CD4-positive, CD25-positive, alpha-beta regulatory T cell (primary cell): ENCODE results near the gene AGAP1. TPM values are rescaled to one million over a fixed set of nuclear protein-coding genes. Genes with fewer than 3 reads are reported as not detected.

Source experiments
- ATAC-seq, 2 donors: fragments of 150-1000 bp; cut with Tn5 transposase; one replicate each; pipeline ENCODE4 v1.10.0; 2021; ENCODE audit warnings: low read depth in 2 of 2, moderate number of reproducible peaks in 2 of 2, moderate library complexity in 1 of 2
- DNase-seq, 3 donors: peaks; one replicate each; pipeline versions ENCODE4 v3.0.0 to v3.0.0-alpha.2; 2012 to 2022; ENCODE audit warnings: mixed read lengths in 1 of 3
- H3K27ac ChIP-seq: one replicate; pipeline ENCODE4 v1.7.0; 2013; ENCODE audit warnings: mild to moderate bottlenecking, low read length; ENCODE audit not compliant: insufficient read depth, poor library complexity, severe bottlenecking
- H3K27me3 ChIP-seq: one replicate; pipeline ENCODE4 v1.7.0; 2013; ENCODE audit warnings: low read length; ENCODE audit not compliant: control insufficient read depth, insufficient read depth
- H3K36me3 ChIP-seq: one replicate; pipeline ENCODE4 v1.7.0; 2013; ENCODE audit warnings: mild to moderate bottlenecking, low read length, moderate library complexity; ENCODE audit not compliant: control insufficient read depth, insufficient read depth
- H3K4me1 ChIP-seq: 2 replicates; pipeline ENCODE4 v1.7.0; 2013; ENCODE audit warnings: mild to moderate bottlenecking, low read length; ENCODE audit not compliant: insufficient read depth, control insufficient read depth, poor library complexity, severe bottlenecking
- H3K4me3 ChIP-seq: one replicate; pipeline ENCODE4 v1.7.0; 2013; ENCODE audit warnings: low read depth, mild to moderate bottlenecking, low read length, moderate library complexity
- H3K9me3 ChIP-seq, 2 experiments: 1 replicate in 1 of 2; 2 replicates in 1 of 2; pipeline ENCODE4 v1.7.0; 2013; ENCODE audit warnings: low read length in 2 of 2, mild to moderate bottlenecking in 1 of 2, moderate library complexity in 1 of 2; ENCODE audit not compliant: control insufficient read depth in 2 of 2
- H3K27ac Mint-ChIP-seq, 3 donors: one replicate each; pipeline ENCODE4 v1.8.0; 2020 to 2022; ENCODE audit warnings: mild to moderate bottlenecking in 3 of 3, mixed read lengths in 3 of 3, moderate library complexity in 2 of 3
- H3K27me3 Mint-ChIP-seq: one replicate; pipeline ENCODE4 v1.8.0; 2022; ENCODE audit warnings: mild to moderate bottlenecking, mixed read lengths
- H3K36me3 Mint-ChIP-seq: one replicate; pipeline ENCODE4 v1.8.0; 2020; ENCODE audit warnings: mixed read lengths
- H3K4me1 Mint-ChIP-seq, 4 donors: one replicate each; pipeline ENCODE4 v1.8.0; 2020 to 2022; ENCODE audit warnings: mixed read lengths in 4 of 4, mild to moderate bottlenecking in 1 of 4
- H3K4me3 Mint-ChIP-seq, 4 donors: one replicate each; pipeline ENCODE4 v1.8.0; 2020 to 2022; ENCODE audit warnings: mild to moderate bottlenecking in 4 of 4, mixed read lengths in 4 of 4, moderate library complexity in 3 of 4
- H3K9me3 Mint-ChIP-seq, 7 donors: one replicate each; pipeline ENCODE4 v1.8.0; 2020 to 2022; ENCODE audit warnings: mixed read lengths in 7 of 7, mild to moderate bottlenecking in 3 of 7, moderate library complexity in 2 of 7
- polyA plus RNA-seq, 4 donors: library from polyadenylated mRNA; unstranded; fragments of 300-500 nt; fragmentation: Illumina TruSeq; gene quantifications; one replicate each; pipeline ENCODE4 v1.2.3, GENCODE V29; 2021
- total RNA-seq: library from RNA; stranded (reverse); gene quantifications from one replicate; pipeline ENCODE4 v1.2.3, GENCODE V29; 2022

Gene AGAP1
- total and polyA plus RNA-seq, 5 donors from 2014 or later, result 0.99 TPM; not detected in 4

- Mint-ChIP-seq H3K27me3 (no peaks in the 10 kb centered on the region), H3K27ac (no peak overlapping the region), H3K36me3 (no peaks in the 10 kb centered on the region), H3K9me3 (no peaks in the 10 kb centered on the region), H3K4me1 (no peaks in the 10 kb centered on the region), H3K4me3 (no peak overlapping the region)
- DNase-seq (no peak), ATAC-seq (no peak)
- no peak overlapping the region for H3K27ac ChIP-seq
- H3K4me1 ChIP-seq, result no peaks in the 10 kb centered on the region
- H3K36me3 ChIP-seq, result no peaks in the 10 kb centered on the region
- H3K27me3 ChIP-seq, result no peaks in the 10 kb centered on the region
- no peak overlapping the region for H3K4me3 ChIP-seq
- H3K9me3 ChIP-seq, result no peaks in the 10 kb centered on the region
Measured at GRCh38 chr2:235727174-235727573, 233.3 kb downstream of the AGAP1 start.

DNA sequence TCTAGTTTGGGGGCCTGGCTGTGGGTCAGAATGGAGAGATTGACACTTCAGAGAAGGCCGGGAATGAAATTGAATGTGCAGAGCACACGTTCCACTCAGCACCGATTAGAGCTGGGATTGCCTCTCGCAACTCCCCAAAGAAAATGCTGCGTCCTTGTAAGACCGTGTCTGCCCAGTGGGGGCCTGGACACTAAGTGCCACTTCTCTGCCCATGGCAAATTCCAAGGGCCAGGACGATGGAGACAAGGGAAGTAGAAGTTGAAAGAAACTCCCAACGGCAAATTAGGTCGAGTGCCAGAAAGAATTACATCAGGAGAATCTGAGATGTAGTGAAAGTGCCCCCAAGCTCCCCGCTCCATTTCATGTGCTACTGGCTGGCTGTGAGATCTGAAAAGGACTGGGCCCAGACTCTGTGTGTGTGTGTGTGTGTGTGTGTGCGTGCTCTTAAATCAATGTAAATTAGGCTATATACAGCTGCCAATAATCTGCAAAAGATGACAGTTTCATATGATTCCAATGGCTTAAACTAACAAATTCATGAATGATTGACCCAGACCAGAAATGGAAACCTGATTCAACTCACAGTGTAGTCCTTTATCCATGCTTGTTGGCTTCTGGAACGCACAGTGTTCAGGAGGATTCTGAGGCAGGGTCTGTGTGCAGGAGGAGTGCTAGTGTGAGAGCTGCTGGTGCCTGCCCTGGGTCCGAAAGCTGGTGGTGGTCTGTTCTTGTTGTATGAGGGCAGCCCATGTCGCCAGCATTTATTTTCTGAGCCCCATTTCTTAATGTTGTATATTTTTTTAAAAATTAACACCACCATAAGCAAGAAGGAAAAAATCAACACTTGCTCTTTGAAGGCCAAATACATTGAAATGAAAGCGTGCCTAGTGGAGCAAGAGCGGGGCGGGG is 234.3 kb downstream of the AGAP1 start:
- no peak for ATAC-seq

GRCh38 chr2:235728800-235729556 is 235.1 kb downstream of the AGAP1 start:
- Mint-ChIP-seq H3K27ac (no peak overlapping the region), H3K9me3 (no peaks in the 10 kb centered on the region), H3K27me3 (peaks cover 4% of the 10 kb centered on the region), H3K36me3 (no peaks in the 10 kb centered on the region), H3K4me1 (no peaks in the 10 kb centered on the region), H3K4me3 (no peak overlapping the region)
- H3K9me3 ChIP-seq, result no peaks in the 10 kb centered on the region
- H3K27ac ChIP-seq, result no peak overlapping the region
- no peak overlapping the region for H3K4me3 ChIP-seq
- H3K27me3 ChIP-seq, result no peaks in the 10 kb centered on the region
- DNase-seq (no peak), ATAC-seq (no peak)
- H3K36me3 ChIP-seq, result no peaks in the 10 kb centered on the region
- no peaks in the 10 kb centered on the region for H3K4me1 ChIP-seq

More for the DNA sequence above, 234.3 kb downstream of the AGAP1 start:
- Histone ChIP-seq H3K27ac (no peak overlapping the region), H3K4me1 (no peaks in the 10 kb centered on the region), H3K36me3 (no peaks in the 10 kb centered on the region), H3K9me3 (no peaks in the 10 kb centered on the region), H3K27me3 (no peaks in the 10 kb centered on the region), H3K4me3 (no peak overlapping the region)
- H3K4me1 Mint-ChIP-seq, result no peaks in the 10 kb centered on the region
- H3K27ac Mint-ChIP-seq, result no peak overlapping the region
- DNase-seq, result no peak
- H3K36me3 Mint-ChIP-seq, result no peaks in the 10 kb centered on the region
- no peaks in the 10 kb centered on the region for H3K9me3 Mint-ChIP-seq
- H3K27me3 Mint-ChIP-seq, result peaks cover 4% of the 10 kb centered on the region
- no peak overlapping the region for H3K4me3 Mint-ChIP-seq

GRCh38 chr2:235729557-235729947 is 235.7 kb downstream of the AGAP1 start:
- no peaks in the 10 kb centered on the region for H3K36me3 ChIP-seq

DNA sequence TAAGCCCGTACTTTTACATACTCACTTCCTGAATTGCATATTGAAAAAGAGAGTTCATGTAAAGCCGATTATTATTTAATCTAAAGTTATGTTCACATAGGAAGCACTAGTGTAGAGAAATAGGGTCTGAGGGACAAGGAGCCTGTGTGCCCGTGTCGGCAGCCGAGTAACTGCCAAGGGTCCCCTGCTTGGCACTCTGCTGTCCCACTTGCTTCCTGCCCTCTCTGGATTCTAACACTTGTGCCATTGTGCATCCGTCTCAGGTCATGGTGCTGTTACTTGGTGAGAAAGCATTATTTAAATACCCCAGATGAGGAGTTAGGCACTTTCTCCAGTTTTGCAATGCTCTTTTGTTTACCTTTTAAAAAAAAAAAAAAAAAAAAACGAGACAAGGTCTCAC is 236.3 kb downstream of the AGAP1 start:
- Histone ChIP-seq H3K27me3 (no peaks in the 10 kb centered on the region), H3K36me3 (no peaks in the 10 kb centered on the region), H3K9me3 (no peaks in the 10 kb centered on the region), H3K4me3 (no peak overlapping the region), H3K4me1 (no peaks in the 10 kb centered on the region), H3K27ac (no peak overlapping the region)
- H3K4me1 Mint-ChIP-seq, result no peaks in the 10 kb centered on the region
- DNase-seq, result no peak
- no peak overlapping the region for H3K4me3 Mint-ChIP-seq
- no peaks in the 10 kb centered on the region for H3K9me3 Mint-ChIP-seq
- H3K36me3 Mint-ChIP-seq, result no peaks in the 10 kb centered on the region
- no peak for ATAC-seq
- H3K27ac Mint-ChIP-seq, result no peak overlapping the region
- peaks cover 4% of the 10 kb centered on the region for H3K27me3 Mint-ChIP-seq

More at GRCh38 chr2:235729557-235729947, 235.7 kb downstream of the AGAP1 start:
- Mint-ChIP-seq H3K36me3 (no peaks in the 10 kb centered on the region), H3K4me1 (no peaks in the 10 kb centered on the region), H3K27me3 (peaks cover 4% of the 10 kb centered on the region), H3K4me3 (no peak overlapping the region), H3K27ac (no peak overlapping the region), H3K9me3 (no peaks in the 10 kb centered on the region)
- ATAC-seq (no peak), DNase-seq (no peak)
- no peaks in the 10 kb centered on the region for H3K9me3 ChIP-seq
- H3K27me3 ChIP-seq, result no peaks in the 10 kb centered on the region
- no peak overlapping the region for H3K4me3 ChIP-seq
- H3K4me1 ChIP-seq, result no peaks in the 10 kb centered on the region
- H3K27ac ChIP-seq, result no peak overlapping the region

- no peaks in the 10 kb centered on the region for H3K36me3 Mint-ChIP-seq
- H3K27ac Mint-ChIP-seq, result no peak overlapping the region
- H3K4me1 Mint-ChIP-seq, result no peaks in the 10 kb centered on the region
- no peaks in the 10 kb centered on the region for H3K4me1 ChIP-seq
- H3K36me3 ChIP-seq, result no peaks in the 10 kb centered on the region
- H3K27me3 Mint-ChIP-seq, result peaks cover 4% of the 10 kb centered on the region
- H3K4me3 ChIP-seq, result no peak overlapping the region
- no peak overlapping the region for H3K4me3 Mint-ChIP-seq
- DNase-seq (no peak), ATAC-seq (no peak)
- H3K27me3 ChIP-seq, result no peaks in the 10 kb centered on the region
- no peak overlapping the region for H3K27ac ChIP-seq
- no peaks in the 10 kb centered on the region for H3K9me3 ChIP-seq
- peaks cover 0 to 4% (median 0%) of the 10 kb centered on the region in 7 donors for H3K9me3 Mint-ChIP-seq
Measured at GRCh38 chr2:235733761-235734160, 239.9 kb downstream of the AGAP1 start.

DNA sequence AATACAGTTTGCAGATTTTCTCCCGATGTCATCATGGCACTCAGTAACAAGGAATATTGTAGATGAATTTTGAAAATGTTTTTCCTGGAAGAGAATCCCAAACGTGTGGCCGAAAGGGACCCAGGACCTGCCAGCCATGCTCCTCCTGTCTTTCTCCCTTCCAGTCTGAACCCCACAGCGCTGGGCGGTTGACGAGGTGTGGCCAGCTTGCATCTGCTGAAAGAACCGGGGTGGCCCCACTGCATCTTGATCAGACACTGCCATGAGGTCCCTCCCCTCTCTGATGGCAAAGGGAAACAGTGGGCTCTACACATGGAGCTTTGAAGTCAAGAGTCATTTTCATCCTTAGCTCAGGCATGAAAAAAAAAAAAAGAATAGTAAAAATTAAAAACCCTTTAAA is 240.3 kb downstream of the AGAP1 start:
- Histone ChIP-seq H3K27me3 (no peaks in the 10 kb centered on the region), H3K4me3 (no peak overlapping the region), H3K27ac (no peak overlapping the region), H3K36me3 (no peaks in the 10 kb centered on the region), H3K4me1 (no peaks in the 10 kb centered on the region), H3K9me3 (no peaks in the 10 kb centered on the region)
- ATAC-seq (no peak), DNase-seq (no peak)
- Mint-ChIP-seq H3K4me1 (no peaks in the 10 kb centered on the region), H3K4me3 (no peak overlapping the region), H3K27ac (no peak overlapping the region), H3K9me3 (peaks cover 0 to 4% (median 0%) of the 10 kb centered on the region in 7 donors), H3K36me3 (no peaks in the 10 kb centered on the region), H3K27me3 (peaks cover 4% of the 10 kb centered on the region)
